SU-DHL-6 (cell line): ENCODE results near the gene ZDHHC3.

Source experiments
- H2AFZ ChIP-seq: fragments of 200-600 bp; sonication (generic); 2 replicates; pipeline ENCODE4 v1.6.1; 2014; ENCODE audit warnings: low read depth, mild to moderate bottlenecking, moderate library complexity, mixed read lengths, antibody characterized with exemption, low read length; ENCODE audit not compliant: severe bottlenecking
- H3F3A ChIP-seq: fragments of 200-600 bp; shearing (Covaris generic); 2 replicates; pipeline ENCODE4 v1.6.0; 2016; ENCODE audit warnings: antibody characterized with exemption, mild to moderate bottlenecking; ENCODE audit not compliant: insufficient read depth
- H3K27ac ChIP-seq: fragments of 200-600 bp; sonication (generic); 2 replicates; pipeline ENCODE4 v1.5.1; 2016; ENCODE audit warnings: low read depth, mild to moderate bottlenecking, low read length, moderate library complexity, mixed read lengths
- H3K27me3 ChIP-seq: fragments of 200-600 bp; sonication (generic), shearing (Covaris generic); 2 replicates; pipeline ENCODE4 v1.6.0; 2014; ENCODE audit warnings: mild to moderate bottlenecking, low read length
- H3K36me3 ChIP-seq: fragments of 200-600 bp; sonication (generic); 2 replicates; pipeline ENCODE4 v1.6.1; 2014; ENCODE audit warnings: mild to moderate bottlenecking, low read length, mixed read lengths
- H3K4me2 ChIP-seq: fragments of 300-600, 200-600 bp; shearing (Covaris generic), sonication (generic); 2 replicates; pipeline ENCODE4 v1.6.0; 2014; ENCODE audit warnings: low read length, low read depth, mild to moderate bottlenecking; ENCODE audit not compliant: poor library complexity, severe bottlenecking
- H3K4me3 ChIP-seq: fragments of 200-600 bp; sonication (generic); 2 replicates; pipeline ENCODE4 v1.5.1; 2014; ENCODE audit warnings: antibody characterized with exemption, low read length, mild to moderate bottlenecking, mixed read lengths; ENCODE audit not compliant: insufficient read depth, poor library complexity, severe bottlenecking
- H3K79me2 ChIP-seq: fragments of 200-600 bp; sonication (generic); 2 replicates; pipeline ENCODE4 v1.6.1; 2014; ENCODE audit warnings: mild to moderate bottlenecking, low read length, moderate library complexity; ENCODE audit not compliant: insufficient read depth
- H3K9ac ChIP-seq: fragments of 200-600 bp; sonication (generic); 2 replicates; pipeline ENCODE4 v1.7.0; 2014; ENCODE audit warnings: mild to moderate bottlenecking, low read length
- H3K9me2 ChIP-seq: fragments of 200-600 bp; sonication (generic); replicated peaks from 2 replicates; pipeline ENCODE4 v1.6.1; 2014; ENCODE audit warnings: low read length; ENCODE audit not compliant: insufficient read depth
- H3K9me3 ChIP-seq: fragments of 200-600 bp; sonication (generic); 2 replicates; pipeline ENCODE4 v1.6.1; 2014; ENCODE audit warnings: low read length, mixed read lengths; ENCODE audit not compliant: insufficient read depth
- H4K20me1 ChIP-seq: fragments of 200-600 bp; sonication (generic); 2 replicates; pipeline ENCODE4 v1.6.1; 2014; ENCODE audit warnings: low read depth, mild to moderate bottlenecking, antibody characterized with exemption, low read length, moderate library complexity, mixed read lengths
- CTCF ChIP-seq: fragments of 200-600 bp; sonication (generic); IDR thresholded peaks from one replicate; pipeline ENCODE4 v1.5.1; 2017; ENCODE audit warnings: antibody characterized with exemption, mild to moderate bottlenecking, low read length, moderate library complexity; ENCODE audit not compliant: insufficient read depth, poor library complexity, severe bottlenecking
- EZH2phosphoT487 ChIP-seq: fragments of 200-600 bp; sonication (generic), shearing (Covaris generic); conservative IDR thresholded peaks from 2 replicates; pipeline ENCODE4 v1.6.1; 2018; ENCODE audit warnings: mild to moderate bottlenecking, antibody characterized with exemption, low read length, moderate library complexity, mixed read lengths

The ZDHHC3 gene

GRCh38 chr3:44991326-44991725 is 15.4 kb upstream of the ZDHHC3 start:
- no peak overlapping the region for H3K4me3 ChIP-seq
- no peak overlapping the region for H3K4me2 ChIP-seq
- no peak overlapping the region for H3K27ac ChIP-seq
- no peaks in the 10 kb centered on the region; the same call in 1 of the 2 replicates for H4K20me1 ChIP-seq
- H3K79me2 ChIP-seq: peaks cover 31% of the 10 kb centered on the region
- no peaks in the 10 kb centered on the region for H3K9me2 ChIP-seq
- no peaks in the 10 kb centered on the region for H3K9me3 ChIP-seq
- no peak overlapping the region for H2AFZ ChIP-seq
- H3K36me3 ChIP-seq: no peaks in the 10 kb centered on the region
- H3F3A ChIP-seq: peaks cover 6% of the 10 kb centered on the region; the same call in 1 of the 2 replicates
- no peak for TF ChIP-seq EZH2phosphoT487
- no peak for TF ChIP-seq CTCF
- H3K9ac ChIP-seq: no peak overlapping the region
- no peaks in the 10 kb centered on the region for H3K27me3 ChIP-seq

DNA sequence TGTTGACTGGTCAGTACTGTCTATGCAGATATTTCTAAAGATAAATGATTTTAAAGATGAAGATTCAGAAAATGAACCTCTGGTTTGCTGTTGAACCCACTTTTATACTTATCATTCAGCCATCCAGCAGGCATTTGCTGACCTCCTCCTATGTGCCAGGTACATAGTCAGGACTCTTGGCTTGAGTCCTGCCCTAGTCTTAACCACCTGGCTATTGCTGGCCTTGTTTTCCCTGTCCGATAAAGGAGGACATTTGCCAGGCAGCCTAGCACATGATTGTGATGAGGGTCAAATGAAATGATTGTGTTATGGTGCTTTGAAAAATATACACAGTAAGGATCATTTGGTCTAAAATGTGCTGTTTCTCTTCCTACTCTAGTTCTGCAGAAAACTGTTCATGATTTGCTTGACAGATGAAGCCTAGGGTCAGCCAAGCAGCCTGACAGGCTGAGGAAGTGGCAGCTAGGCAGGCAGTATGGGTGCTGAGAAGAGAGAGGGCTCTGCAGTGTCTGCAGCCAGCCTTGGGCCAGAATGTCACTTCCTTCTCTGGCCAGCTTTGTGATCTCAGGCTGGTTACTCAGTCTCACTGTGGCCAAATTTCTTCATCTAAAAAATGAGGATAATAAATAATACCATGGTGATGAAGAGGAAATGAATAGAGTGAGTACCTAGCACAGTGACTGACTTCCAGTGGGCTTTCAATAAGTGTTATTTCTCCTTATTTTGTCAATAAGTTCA is 13.8 kb upstream of the ZDHHC3 start:
- no peak overlapping the region for H3K27ac ChIP-seq
- H3F3A ChIP-seq: peaks cover 6% of the 10 kb centered on the region; the same call in 1 of the 2 replicates
- no peak overlapping the region for H3K4me3 ChIP-seq
- no peaks in the 10 kb centered on the region for H3K27me3 ChIP-seq
- H3K36me3 ChIP-seq: no peaks in the 10 kb centered on the region
- no peak overlapping the region for H3K9ac ChIP-seq
- H3K79me2 ChIP-seq: peaks cover 36% of the 10 kb centered on the region
- no peaks in the 10 kb centered on the region for H3K9me3 ChIP-seq
- H3K4me2 ChIP-seq: no peak overlapping the region
- peaks cover 2% of the 10 kb centered on the region; the same call in 1 of the 2 replicates for H4K20me1 ChIP-seq
- H3K9me2 ChIP-seq: no peaks in the 10 kb centered on the region
- H2AFZ ChIP-seq: no peak overlapping the region
- no peak for TF ChIP-seq EZH2phosphoT487
- TF ChIP-seq CTCF: no peak

DNA sequence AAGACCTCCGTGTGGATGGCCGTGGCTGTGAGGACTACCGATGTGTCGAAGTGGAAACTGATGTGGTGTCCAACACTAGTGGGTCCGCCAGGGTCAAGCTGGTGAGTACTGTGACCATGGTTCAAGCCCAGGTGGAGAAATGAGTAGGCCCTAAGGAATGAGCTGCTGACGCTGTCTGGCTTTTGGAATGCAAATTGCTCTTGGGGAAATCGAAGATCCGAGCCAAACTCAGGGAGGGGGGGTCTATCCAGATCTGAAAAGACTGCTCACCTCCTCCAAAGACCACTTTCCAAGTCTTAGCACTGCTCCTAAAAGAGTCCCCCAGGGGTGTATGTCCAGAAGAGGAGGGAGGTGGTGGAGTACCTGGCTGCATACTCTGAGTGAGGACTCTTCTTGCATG is 13.2 kb upstream of the ZDHHC3 start:
- Histone ChIP-seq H3K27me3 (no peaks in the 10 kb centered on the region), H3K9me2 (no peaks in the 10 kb centered on the region), H4K20me1 (peaks cover 4% of the 10 kb centered on the region; the same call in 1 of the 2 replicates), H3K27ac (no peak overlapping the region), H3F3A (peaks cover 6% of the 10 kb centered on the region; the same call in 1 of the 2 replicates), H2AFZ (no peak overlapping the region), H3K9ac (no peak overlapping the region), H3K9me3 (no peaks in the 10 kb centered on the region), H3K4me2 (no peak overlapping the region), H3K4me3 (no peak overlapping the region), H3K79me2 (peaks cover 38% of the 10 kb centered on the region), H3K36me3 (no peaks in the 10 kb centered on the region)
- TF ChIP-seq CTCF (no peak), EZH2phosphoT487 (no peak)
